Tibial artery (tissue), 4 donors: Measurements from ENCODE around the gene SOX30.
A peak's percentile ranks its signal among the peaks of the same experiment; 100 is the strongest.

ENCODE experiments used
- DNase-seq, 2 donors: peaks; one replicate each; pipeline ENCODE4 v3.0.0-alpha.2; 2019
- H3K27ac ChIP-seq, 2 donors: fragments of 200-600 bp; sonication (generic) in 1 of 2; 1 replicate in 1 of 2; 2 replicates in 1 of 2; pipeline ENCODE4 v1.5.1; 2018 to 2019; ENCODE audit warnings: mild to moderate bottlenecking in 1 of 2
- H3K27me3 ChIP-seq, 2 donors: fragments of 200-600 bp; sonication (generic) in 1 of 2; one replicate each; pipeline versions ENCODE4 v1.5.1 to v1.6.0; 2016 to 2019
- H3K36me3 ChIP-seq, 3 donors: fragments of 200-600 bp; sonication (generic) in 2 of 3; one replicate each; pipeline ENCODE4 v1.5.1; 2016 to 2019; ENCODE audit warnings: mild to moderate bottlenecking in 2 of 3
- H3K4me1 ChIP-seq, 4 donors: fragments of 200-600 bp; sonication (generic) in 2 of 4; 1 replicate in 3 of 4; 2 replicates in 1 of 4; pipeline ENCODE4 v1.5.1; 2016 to 2019
- H3K4me3 ChIP-seq, 2 donors: fragments of 200-600 bp; sonication (generic) in 1 of 2; 1 replicate in 1 of 2; 2 replicates in 1 of 2; pipeline ENCODE4 v1.5.1; 2018 to 2019; ENCODE audit warnings: mild to moderate bottlenecking in 2 of 2
- H3K9me3 ChIP-seq, 3 donors: fragments of 200-600 bp; sonication (generic) in 1 of 3; one replicate each; pipeline ENCODE4 v1.5.1; 2016 to 2019
- intact Hi-C: fragments of 100-400 bp; cut with DNase I; formaldehyde crosslinking; loops from one replicate; pipeline ENCODE4 v1.15.0; 2023; ENCODE audit warnings: low total_unique reads
- TF ChIP-seq, protein P1 (sequence below), 2 experiments: fragments of 200-600 bp in 1 of 2; fragments of 450-650 bp in 1 of 2; IDR thresholded peaks; one replicate each; pipeline ENCODE4 v1.5.1; 2017 to 2019; ENCODE audit warnings: antibody characterized with exemption in 2 of 2, mild to moderate bottlenecking in 1 of 2, moderate library complexity in 1 of 2

The SOX30 gene

DNA sequence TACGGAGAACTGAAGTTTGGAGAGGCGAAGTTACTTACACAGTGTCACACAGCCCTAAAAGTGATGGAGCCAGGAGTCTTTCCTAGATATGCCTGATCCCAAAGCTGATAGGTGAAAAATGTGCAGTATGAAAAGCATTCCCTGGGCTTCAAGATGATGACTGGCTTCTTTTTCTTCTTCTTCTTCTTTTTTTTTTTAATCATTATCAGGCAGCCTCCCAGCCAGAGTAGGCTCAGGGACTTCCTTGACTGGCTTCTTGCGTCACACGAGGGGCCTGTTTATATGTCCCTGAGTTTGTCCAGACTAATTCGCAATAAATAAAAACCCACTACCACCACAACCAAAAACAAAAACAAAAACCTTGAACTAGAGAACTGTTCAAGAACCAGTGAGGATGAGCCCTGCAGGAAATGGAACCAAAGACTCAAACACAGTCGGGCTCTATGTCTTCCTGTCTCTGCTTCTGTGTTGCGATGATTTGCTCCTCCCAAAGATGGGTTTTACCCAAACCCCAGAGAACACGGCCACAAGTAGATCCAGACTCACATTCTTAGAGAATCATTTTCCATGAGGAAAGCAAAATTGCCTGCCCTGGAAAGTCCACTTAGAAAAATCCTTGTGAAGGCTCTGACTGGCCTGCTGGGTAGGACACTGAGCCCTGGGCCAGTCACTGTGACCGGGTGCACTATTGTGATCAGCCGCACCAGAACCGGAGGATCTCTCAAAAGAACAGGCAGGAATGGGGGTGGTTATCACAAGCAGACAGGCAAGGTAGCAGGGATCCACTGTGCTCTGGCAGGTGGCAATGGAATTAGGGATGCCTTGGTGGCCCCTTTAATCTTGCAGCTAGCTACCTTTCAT, 38.6 kb downstream of the SOX30 start:
- H3K27ac ChIP-seq = no peak overlapping the region
- TF ChIP-seq, protein P1, sequence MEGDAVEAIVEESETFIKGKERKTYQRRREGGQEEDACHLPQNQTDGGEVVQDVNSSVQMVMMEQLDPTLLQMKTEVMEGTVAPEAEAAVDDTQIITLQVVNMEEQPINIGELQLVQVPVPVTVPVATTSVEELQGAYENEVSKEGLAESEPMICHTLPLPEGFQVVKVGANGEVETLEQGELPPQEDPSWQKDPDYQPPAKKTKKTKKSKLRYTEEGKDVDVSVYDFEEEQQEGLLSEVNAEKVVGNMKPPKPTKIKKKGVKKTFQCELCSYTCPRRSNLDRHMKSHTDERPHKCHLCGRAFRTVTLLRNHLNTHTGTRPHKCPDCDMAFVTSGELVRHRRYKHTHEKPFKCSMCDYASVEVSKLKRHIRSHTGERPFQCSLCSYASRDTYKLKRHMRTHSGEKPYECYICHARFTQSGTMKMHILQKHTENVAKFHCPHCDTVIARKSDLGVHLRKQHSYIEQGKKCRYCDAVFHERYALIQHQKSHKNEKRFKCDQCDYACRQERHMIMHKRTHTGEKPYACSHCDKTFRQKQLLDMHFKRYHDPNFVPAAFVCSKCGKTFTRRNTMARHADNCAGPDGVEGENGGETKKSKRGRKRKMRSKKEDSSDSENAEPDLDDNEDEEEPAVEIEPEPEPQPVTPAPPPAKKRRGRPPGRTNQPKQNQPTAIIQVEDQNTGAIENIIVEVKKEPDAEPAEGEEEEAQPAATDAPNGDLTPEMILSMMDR (IDR thresholded peaks at IDR 0.05) = no peak
- no peaks in the 10 kb centered on the region for H3K36me3 ChIP-seq
- H3K4me1 ChIP-seq = peaks cover 0 to 24% (median 12%) of the 10 kb centered on the region in 4 donors
- no peaks in the 10 kb centered on the region for H3K9me3 ChIP-seq
- no peak for DNase-seq
- H3K27me3 ChIP-seq = no peaks in the 10 kb centered on the region
- intact Hi-C loops = no loop called here
- no peak overlapping the region for H3K4me3 ChIP-seq

DNA sequence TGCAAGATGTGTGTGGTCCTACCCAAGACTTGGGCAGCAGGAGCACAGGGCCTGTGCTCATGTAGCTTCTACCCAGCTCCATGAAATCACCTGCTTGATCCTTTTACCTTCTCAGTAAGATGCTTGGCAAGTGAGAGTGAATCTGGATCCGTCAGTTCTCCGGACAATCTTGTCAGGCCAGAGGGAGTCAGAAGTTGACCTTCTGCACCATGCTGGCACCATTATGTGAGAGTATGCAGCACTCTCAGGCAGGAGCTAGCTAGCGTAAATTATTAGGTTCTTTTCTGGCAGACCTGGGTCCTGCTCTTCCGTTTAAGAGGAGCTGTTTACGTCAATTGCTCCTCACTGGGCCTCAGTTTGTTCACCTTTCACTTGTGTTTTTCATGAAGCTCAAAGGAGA, 39.7 kb downstream of the SOX30 start:
- intact Hi-C loops = no loop called here
- TF ChIP-seq, protein P1 (IDR thresholded peaks at IDR 0.05) = no peak

DNA sequence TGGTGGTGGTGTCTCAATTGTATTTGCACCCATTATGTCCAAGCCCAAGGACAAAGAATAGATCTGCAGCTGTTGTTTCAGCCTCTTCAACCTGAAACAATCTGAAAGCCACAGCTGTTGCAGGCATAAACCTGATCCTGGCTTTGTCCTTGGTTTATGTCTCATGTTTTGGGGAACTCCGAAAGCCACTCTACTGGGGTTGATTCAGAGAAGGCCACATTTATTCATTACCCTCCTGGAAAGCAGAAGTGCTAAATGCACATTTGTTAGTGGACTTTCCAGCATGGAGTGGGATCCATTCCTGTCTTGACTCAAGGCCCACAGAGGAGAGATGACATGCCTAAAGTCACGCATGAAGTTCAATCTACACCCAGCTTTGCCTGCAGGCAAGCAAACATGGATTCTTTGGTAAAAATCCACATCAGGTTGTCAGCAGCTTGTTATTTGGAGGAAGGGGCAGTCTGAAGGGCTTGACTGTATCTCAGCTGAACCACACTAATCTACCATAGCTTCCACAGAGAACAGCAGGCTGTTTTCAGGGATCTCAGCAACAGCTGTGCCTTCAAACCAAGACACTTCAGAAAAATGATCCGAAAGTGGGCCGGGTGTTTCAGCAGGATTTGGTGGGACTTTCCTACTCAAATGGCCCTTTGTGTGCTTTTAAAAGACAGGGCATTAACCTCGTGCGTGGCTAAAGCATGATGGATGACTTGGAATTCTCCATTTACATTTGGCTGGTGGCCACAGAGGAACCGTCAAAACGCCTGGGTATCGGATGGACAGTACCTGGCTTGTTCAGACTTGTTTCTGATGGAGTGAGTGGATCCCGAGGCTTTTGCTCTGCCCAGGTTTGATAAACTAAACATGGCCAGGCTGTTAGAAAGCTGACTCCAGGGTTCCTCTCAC, 40.4 kb downstream of the SOX30 start:
- H3K4me3 ChIP-seq = no peak overlapping the region
- DNase-seq = no peak
- no peaks in the 10 kb centered on the region for H3K36me3 ChIP-seq
- no peaks in the 10 kb centered on the region for H3K9me3 ChIP-seq
- no peaks in the 10 kb centered on the region for H3K27me3 ChIP-seq
- peaks cover 0 to 14% (median 12%) of the 10 kb centered on the region in 4 donors for H3K4me1 ChIP-seq
- intact Hi-C loops = no loop called here
- TF ChIP-seq, protein P1 (IDR thresholded peaks at IDR 0.05) = no peak
- H3K27ac ChIP-seq = no peak overlapping the region

More for the DNA sequence above, 39.7 kb downstream of the SOX30 start:
- H3K36me3 ChIP-seq = no peaks in the 10 kb centered on the region
- no peak for DNase-seq
- peaks cover 0 to 19% (median 15%) of the 10 kb centered on the region in 4 donors for H3K4me1 ChIP-seq
- no peaks in the 10 kb centered on the region for H3K27me3 ChIP-seq
- H3K9me3 ChIP-seq = no peaks in the 10 kb centered on the region
- H3K4me3 ChIP-seq = no peak overlapping the region
- no peak overlapping the region for H3K27ac ChIP-seq

DNA sequence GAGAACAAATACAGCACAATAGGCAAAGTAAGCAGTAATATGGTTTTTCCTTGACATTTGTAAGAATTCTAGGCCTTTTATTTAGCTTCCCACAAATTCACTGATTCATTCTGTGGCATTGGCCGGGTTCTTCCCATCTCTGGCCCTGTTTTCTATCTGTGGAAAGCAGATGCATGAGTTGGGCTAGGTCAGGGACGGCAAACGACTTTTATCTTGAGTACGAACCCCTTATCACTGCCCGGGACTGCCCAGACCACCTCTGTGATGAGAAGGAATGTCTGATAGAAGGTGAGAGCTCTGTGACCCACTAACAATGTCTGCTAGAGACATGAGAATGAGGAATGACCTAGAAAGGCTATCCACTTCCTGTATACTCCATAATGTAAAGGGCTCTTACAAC, 41.2 kb downstream of the SOX30 start:
- Histone ChIP-seq H3K36me3 (no peaks in the 10 kb centered on the region), H3K4me1 (peaks cover 0 to 14% (median 12%) of the 10 kb centered on the region in 4 donors), H3K27me3 (no peaks in the 10 kb centered on the region), H3K9me3 (no peaks in the 10 kb centered on the region), H3K4me3 (no peak overlapping the region), H3K27ac (no peak overlapping the region)
- TF ChIP-seq, protein P1 (IDR thresholded peaks at IDR 0.05) = no peak
- intact Hi-C loops = no loop called here
- no peak for DNase-seq

DNA sequence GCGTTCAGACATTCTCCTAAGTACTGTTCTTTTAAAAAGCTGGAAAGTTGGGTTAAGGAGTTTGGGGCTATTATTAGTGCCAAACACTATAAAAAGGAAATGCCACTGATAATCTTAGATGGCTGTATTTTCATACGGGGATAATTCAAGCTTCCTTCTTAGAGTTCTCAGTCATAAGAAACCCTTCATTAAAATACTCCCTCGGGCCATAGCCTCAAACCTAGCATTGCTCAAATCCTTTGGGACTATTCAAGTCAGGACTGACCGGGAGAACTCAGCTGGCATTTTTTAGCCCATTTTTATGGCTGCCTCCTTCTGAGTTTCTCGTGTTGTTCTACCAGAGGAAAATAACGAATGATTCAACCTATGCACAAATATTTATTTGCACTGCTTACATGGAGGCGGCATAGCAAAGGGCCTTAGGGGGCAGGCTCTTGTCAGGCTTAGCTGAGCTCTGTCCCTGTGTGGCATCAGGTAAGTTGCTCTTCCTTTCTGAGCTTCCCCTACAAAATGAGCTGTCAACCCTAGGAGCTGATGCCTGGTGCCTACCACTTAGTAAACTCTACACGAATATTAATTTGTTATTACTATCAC, 43.2 kb downstream of the SOX30 start:
- intact Hi-C loops = no loop called here
- no peak for DNase-seq
- no peak overlapping the region for H3K4me3 ChIP-seq
- H3K9me3 ChIP-seq = no peaks in the 10 kb centered on the region
- TF ChIP-seq, protein P1 (IDR thresholded peaks at IDR 0.05) = no peak
- no peaks in the 10 kb centered on the region for H3K36me3 ChIP-seq
- peak overlapping the region; percentile 51 to 64 for H3K27ac ChIP-seq
- H3K4me1 ChIP-seq = peaks cover 0 to 14% (median 12%) of the 10 kb centered on the region in 4 donors
- no peaks in the 10 kb centered on the region for H3K27me3 ChIP-seq
